Activated CD8-positive, alpha-beta memory T cell treated with anti-CD3 and anti-CD28 coated beads, Interleukin-2, amount 10 ng/mL, durations not matched to agents 7 days and 5 days (primary cell): ENCODE measurements around the gene NR3C2. TPM values are rescaled to one million over a fixed set of nuclear protein-coding genes. Genes with fewer than 3 reads are reported as not detected.

ENCODE experiments used
- ATAC-seq: fragments of 150-1000 bp; cut with Tn5 transposase; one replicate; pipeline ENCODE4 v1.10.0; 2021; ENCODE audit warnings: moderate library complexity
- CTCF ChIA-PET: fragments of 350-600 bp; sonication (Branson Sonifier 250); formaldehyde crosslinking; loops from one replicate; lab custom pipeline; 2021; ENCODE audit warnings: antibody characterized with exemption; lab: Charles Lee
- DNase-seq: peaks from one replicate; pipeline ENCODE4 v3.0.0-alpha.2; 2020
- H3K27ac Mint-ChIP-seq: one replicate; pipeline ENCODE4 v1.8.0; 2021; ENCODE audit warnings: mild to moderate bottlenecking, mixed read lengths
- H3K27me3 Mint-ChIP-seq: one replicate; pipeline ENCODE4 v1.8.0; 2021; ENCODE audit warnings: mixed read lengths
- H3K36me3 Mint-ChIP-seq: one replicate; pipeline ENCODE4 v1.8.0; 2021; ENCODE audit warnings: mild to moderate bottlenecking, mixed read lengths
- H3K4me1 Mint-ChIP-seq: one replicate; pipeline ENCODE4 v1.8.0; 2021; ENCODE audit warnings: mixed read lengths
- H3K4me3 Mint-ChIP-seq: one replicate; pipeline ENCODE4 v1.8.0; 2021; ENCODE audit warnings: mild to moderate bottlenecking, moderate library complexity, mixed read lengths
- H3K9me3 Mint-ChIP-seq: one replicate; pipeline ENCODE4 v1.8.0; 2022; ENCODE audit warnings: low read depth, mixed read lengths
- total RNA-seq, 2 experiments: library from RNA; stranded (reverse); gene quantifications; one replicate each; pipeline ENCODE4 v1.2.3, GENCODE V29; 2021

NR3C2 gene
- total RNA-seq, 2 experiments from 2014 or later = 2.2 to 9.0 TPM

DNA sequence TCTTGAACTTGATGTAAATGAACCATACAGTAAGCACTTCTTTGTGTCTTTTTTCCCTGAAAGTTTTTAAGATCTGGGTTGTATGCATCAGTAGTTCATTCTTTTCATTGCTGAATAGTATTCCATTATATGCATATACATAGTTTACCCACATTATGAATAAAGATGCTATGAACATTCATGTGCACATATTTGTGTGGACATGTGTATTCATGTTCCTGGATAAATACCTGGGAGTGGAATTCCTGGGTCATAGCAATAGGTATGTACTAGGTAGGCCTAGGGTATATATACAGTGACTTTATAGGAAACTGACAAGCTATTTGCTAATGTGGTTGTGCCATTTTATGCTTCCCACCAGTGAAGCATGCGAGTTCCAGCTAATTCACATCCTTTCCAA lies 215.9 kb downstream of the NR3C2 start:
- CTCF ChIA-PET = no interaction called here
- ATAC-seq = no peak
- no peaks in the 10 kb centered on the region for H3K4me1 Mint-ChIP-seq

DNA sequence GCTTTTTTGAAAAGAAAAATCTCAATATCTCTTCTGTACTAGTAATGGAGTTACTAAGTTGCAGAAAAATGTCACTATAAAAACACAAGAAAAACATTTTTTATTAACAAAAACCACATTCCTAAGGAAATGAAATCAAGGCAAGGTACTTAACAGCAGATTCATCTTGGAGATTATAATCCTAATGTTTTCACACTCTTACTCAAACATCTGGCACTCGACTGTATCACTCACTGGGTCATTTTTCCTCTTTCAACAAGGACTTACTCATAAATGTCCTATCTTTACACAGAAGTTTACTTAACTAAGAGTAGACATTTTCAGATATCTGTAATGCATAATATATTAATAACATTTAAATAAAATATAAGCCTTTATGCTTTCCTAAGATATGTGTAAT lies 216.6 kb downstream of the NR3C2 start:
- Mint-ChIP-seq H3K4me3 (no peak overlapping the region), H3K4me1 (no peaks in the 10 kb centered on the region), H3K27me3 (no peaks in the 10 kb centered on the region), H3K9me3 (no peaks in the 10 kb centered on the region), H3K27ac (no peak overlapping the region), H3K36me3 (no peaks in the 10 kb centered on the region)
- DNase-seq (no peak), ATAC-seq (no peak)
- CTCF ChIA-PET = no interaction called here

More for the DNA sequence above, 215.9 kb downstream of the NR3C2 start:
- Mint-ChIP-seq H3K4me3 (no peak overlapping the region), H3K36me3 (no peaks in the 10 kb centered on the region), H3K27me3 (no peaks in the 10 kb centered on the region), H3K9me3 (no peaks in the 10 kb centered on the region), H3K27ac (no peak overlapping the region)
- no peak for DNase-seq

DNA sequence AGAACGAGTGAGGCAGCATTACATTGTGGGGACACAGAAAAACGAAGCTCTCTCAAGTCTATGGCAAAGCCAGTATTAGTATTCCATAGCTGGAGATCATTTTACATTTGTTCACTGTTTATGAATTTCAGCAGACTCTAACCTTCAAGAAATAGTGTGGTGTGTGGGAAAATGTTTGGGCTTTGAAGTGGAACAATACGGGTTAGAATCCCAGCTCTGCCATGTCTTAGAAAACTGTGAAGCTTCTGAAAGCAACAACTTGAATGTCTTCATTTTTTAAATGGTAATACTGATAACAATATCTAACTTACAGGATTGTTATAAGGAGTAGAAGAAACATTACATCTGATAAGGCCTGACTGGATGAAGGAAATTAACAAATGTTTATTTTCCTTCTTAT lies 217.7 kb downstream of the NR3C2 start:
- Mint-ChIP-seq H3K27ac (no peak overlapping the region), H3K4me3 (no peak overlapping the region), H3K9me3 (no peaks in the 10 kb centered on the region), H3K4me1 (no peaks in the 10 kb centered on the region), H3K36me3 (no peaks in the 10 kb centered on the region), H3K27me3 (no peaks in the 10 kb centered on the region)
- CTCF ChIA-PET = interaction anchor here (1.2 to 1.3 kb wide), 2 partner anchors 14 to 141 kb away, joined by 3 to 4 read pairs; no protein-coding TSS in a partner anchor
- ATAC-seq (no peak), DNase-seq (no peak)

DNA sequence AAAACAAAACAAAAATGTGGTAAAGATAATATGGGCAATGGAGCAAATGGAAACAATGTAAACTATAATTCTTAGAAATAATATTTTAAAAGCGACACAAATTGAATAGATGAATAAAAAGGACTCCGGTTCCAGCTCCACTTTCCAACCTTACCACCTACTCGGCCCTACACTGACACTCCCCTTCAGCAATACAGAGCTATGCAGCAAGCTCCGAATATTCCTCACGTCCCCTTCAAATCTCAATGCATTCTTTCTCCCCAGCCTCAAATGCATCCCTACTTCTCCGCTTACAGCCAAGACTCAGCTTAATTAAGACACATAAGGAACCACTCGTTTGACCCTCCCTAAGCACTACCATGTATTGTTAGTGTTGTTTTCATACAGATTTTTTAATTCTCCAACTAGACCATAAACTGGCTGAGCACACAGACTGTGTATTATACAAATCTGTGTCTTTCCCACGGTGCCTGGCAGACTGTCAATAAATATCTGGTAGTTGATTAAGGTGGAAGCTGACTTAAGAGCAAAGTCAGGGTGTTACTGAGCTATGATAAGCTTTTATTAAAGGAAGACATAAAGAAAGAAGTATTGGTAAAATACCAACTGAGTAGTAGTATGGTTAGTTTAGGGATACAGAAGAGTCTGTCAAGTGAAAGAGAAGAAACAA lies 219.1 kb downstream of the NR3C2 start:
- CTCF ChIA-PET = no interaction called here
- Mint-ChIP-seq H3K4me3 (no peak overlapping the region), H3K4me1 (peaks cover 5% of the 10 kb centered on the region), H3K27ac (no peak overlapping the region), H3K27me3 (no peaks in the 10 kb centered on the region), H3K36me3 (peaks cover under 1% of the 10 kb centered on the region), H3K9me3 (no peaks in the 10 kb centered on the region)
- DNase-seq (no peak), ATAC-seq (no peak)

DNA sequence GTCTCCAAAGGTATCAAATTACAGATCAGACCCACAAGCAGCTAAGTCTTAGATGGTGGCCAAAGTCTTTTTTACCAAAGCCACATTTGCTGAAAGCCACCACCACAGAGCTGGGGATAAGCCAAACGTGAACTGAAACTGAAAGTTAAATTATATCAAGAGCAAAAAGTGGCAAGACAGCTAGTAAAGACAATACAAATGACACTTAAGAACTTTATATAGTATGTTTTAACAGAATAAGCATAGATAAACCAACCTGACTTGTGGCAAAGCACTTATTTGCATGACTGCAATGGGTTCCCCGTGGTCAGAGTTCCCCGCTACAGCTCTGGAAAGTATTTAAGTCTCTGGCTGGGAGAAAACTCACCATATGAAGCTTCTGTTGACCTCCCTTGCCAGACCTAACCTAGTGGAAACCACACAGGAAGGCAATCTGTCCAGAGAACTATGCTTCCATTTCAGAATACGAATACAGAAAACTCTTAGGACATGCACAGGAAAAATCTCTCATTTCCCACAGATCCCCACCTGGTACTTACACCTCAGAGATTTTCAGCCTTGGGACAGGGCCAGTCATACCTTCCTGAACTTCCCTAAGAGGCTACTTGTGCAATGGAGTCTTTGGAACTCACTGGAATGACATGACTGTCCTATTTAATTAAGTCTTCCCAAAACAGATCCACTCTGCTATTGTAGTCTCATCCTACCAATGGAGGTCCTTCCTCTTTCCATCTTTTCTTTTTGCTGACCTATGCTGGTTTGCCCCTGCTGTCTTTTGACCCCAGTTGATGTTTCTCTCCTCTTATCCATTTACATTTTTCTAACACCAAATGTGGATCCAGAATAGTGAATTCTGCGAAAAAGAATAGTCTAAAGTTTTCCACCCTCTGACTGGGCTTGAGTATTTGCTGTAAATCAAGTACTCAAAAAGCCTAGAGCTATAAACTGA lies 225.1 kb downstream of the NR3C2 start:
- Mint-ChIP-seq H3K4me1 (peaks cover 29% of the 10 kb centered on the region), H3K27me3 (no peaks in the 10 kb centered on the region), H3K27ac (peak overlapping the region; percentile 88), H3K9me3 (no peaks in the 10 kb centered on the region), H3K36me3 (peaks cover 4% of the 10 kb centered on the region), H3K4me3 (peak overlapping the region; percentile 66)
- CTCF ChIA-PET = interaction anchor here (1.1 to 1.5 kb wide), 3 partner anchors 161 to 226 kb away, joined by 3 read pairs; no protein-coding TSS in a partner anchor
- ATAC-seq (peak; percentile 90), DNase-seq (peak; percentile 78)

DNA sequence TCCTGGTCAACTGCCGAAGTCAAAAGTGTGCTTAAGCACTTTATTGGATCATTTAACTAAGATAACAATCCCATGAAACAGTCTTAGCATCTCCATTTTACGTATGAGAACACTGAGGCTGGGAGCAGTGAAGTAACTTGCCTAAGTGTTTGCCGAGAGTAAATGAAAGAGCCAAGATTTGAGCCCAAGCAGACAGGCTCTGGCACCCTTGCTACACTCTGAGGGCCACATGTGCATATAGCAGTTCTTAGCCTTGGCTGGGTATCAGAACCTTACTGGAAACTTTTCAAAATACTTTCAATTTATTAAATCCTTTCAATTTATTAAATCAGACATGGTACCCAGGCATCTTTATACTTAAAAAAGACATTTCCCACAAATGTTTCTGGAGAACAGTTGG lies 225.9 kb downstream of the NR3C2 start:
- ATAC-seq (peak; percentile 24), DNase-seq (no peak)
- Mint-ChIP-seq H3K36me3 (peaks cover 4% of the 10 kb centered on the region), H3K27me3 (no peaks in the 10 kb centered on the region), H3K4me3 (peak overlapping the region; percentile 66), H3K9me3 (no peaks in the 10 kb centered on the region), H3K4me1 (peaks cover 29% of the 10 kb centered on the region), H3K27ac (peak overlapping the region; percentile 88)
- CTCF ChIA-PET = interaction anchor here (1.5 kb wide), 1 partner anchor 160 kb away, joined by 3 read pairs; no protein-coding TSS in a partner anchor

DNA sequence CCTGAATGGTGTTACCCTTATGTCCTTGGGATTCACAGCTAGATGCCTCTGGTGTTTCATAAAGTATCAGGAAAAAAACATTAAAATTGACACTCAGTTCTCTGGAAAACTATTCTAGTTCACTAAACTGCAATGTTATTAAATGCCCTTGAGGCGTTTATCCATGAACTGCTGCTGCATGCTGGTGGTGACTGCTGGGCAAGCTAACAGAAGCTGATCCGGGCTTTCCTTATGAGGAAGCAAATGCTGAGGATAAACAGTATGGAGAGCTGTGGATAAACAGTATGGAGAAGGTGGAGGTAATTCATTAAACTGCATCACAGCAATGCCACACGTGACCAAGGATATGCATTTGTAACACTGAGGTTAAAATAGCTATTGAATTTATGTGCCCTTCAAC lies 227.0 kb downstream of the NR3C2 start:
- no peak overlapping the region for H3K27ac Mint-ChIP-seq
- no peaks in the 10 kb centered on the region for H3K27me3 Mint-ChIP-seq
- H3K9me3 Mint-ChIP-seq = no peaks in the 10 kb centered on the region
- no peak overlapping the region for H3K4me3 Mint-ChIP-seq
- CTCF ChIA-PET = interaction anchor here (0.7 kb wide), 1 partner anchor 8 kb away, joined by 3 read pairs; no protein-coding TSS in a partner anchor
- no peak for DNase-seq
- peaks cover 29% of the 10 kb centered on the region for H3K4me1 Mint-ChIP-seq
- no peak for ATAC-seq
- peaks cover 4% of the 10 kb centered on the region for H3K36me3 Mint-ChIP-seq

DNA sequence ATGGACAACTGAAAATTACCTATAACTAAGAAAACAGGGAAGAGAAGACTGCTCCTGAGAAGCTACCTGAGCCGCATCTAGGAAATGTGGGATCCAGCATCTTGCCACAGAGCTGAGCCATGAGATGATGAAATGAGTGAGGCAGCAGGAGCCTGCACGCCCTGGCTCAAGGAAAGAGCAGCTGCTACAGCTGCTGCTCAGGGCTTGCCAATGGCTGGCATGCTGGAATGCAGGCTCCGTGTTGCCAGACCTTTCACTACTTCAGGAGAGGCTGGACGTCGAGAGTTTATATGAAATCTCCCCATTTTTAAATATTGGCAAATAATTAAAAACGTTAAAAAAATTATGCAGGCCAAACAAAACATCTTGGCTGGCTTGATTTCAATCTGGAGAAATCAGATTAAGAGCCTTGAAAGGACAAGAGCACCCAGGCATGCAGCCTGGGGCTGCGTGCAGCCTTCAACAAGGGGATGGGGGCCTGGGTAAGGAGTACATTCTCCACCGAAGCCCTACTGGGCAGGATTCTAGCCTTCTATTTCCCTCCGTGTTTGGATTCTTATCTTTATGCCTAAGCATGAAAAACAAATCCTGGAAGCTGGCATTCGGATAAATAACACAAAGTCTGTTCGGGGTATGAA lies 227.6 kb downstream of the NR3C2 start:
- Mint-ChIP-seq H3K9me3 (no peaks in the 10 kb centered on the region), H3K4me3 (no peak overlapping the region), H3K4me1 (peaks cover 29% of the 10 kb centered on the region), H3K27me3 (no peaks in the 10 kb centered on the region), H3K36me3 (peaks cover 4% of the 10 kb centered on the region), H3K27ac (no peak overlapping the region)
- CTCF ChIA-PET = no interaction called here
- no peak for ATAC-seq
- DNase-seq = no peak

DNA sequence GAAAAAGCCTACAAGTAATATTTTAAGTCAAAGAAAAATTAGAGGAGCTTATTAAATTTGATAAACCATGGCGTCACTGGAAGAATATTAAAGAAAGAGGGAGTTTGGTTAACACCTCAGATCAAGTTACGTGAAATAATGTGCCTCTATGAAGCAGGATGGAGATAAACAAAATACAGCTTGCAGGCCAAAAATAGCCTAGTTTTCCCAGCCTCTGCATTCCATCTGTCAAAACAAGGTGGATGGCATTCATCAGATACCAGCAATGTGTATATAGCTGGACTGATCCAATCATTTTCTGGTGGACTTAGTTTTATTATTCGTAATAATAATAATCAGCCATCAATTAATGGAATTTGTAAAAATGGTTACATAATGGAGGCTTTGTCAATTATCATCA lies 230.7 kb downstream of the NR3C2 start:
- Mint-ChIP-seq H3K27me3 (no peaks in the 10 kb centered on the region), H3K36me3 (peaks cover 1% of the 10 kb centered on the region), H3K4me3 (no peak overlapping the region), H3K9me3 (no peaks in the 10 kb centered on the region), H3K4me1 (peaks cover 8% of the 10 kb centered on the region), H3K27ac (no peak overlapping the region)
- no peak for ATAC-seq
- CTCF ChIA-PET = no interaction called here
- no peak for DNase-seq

DNA sequence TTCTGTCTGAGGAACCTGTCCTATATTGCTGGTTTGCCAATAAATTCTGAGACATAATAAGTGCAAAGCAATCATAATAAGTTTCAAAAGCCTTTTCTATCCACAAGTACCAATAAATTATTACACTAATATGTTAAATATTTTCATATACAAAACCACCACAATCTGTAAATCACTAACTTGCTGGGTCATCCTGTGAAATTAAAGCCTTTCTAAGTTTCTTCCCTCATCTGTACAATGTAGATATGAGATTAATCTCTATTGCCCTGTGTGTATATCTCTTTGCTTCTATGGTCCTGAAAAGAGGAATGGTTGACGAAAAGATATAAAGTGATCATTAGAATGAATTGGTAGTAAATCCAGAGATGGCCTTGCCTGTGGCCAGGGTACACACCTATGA lies 231.6 kb downstream of the NR3C2 start:
- no peak overlapping the region for H3K27ac Mint-ChIP-seq
- DNase-seq (no peak), ATAC-seq (no peak)
- peaks cover 4% of the 10 kb centered on the region for H3K4me1 Mint-ChIP-seq
- CTCF ChIA-PET = no interaction called here
- no peak overlapping the region for H3K4me3 Mint-ChIP-seq
- no peaks in the 10 kb centered on the region for H3K9me3 Mint-ChIP-seq
- H3K36me3 Mint-ChIP-seq = peaks cover 1% of the 10 kb centered on the region
- no peaks in the 10 kb centered on the region for H3K27me3 Mint-ChIP-seq

DNA sequence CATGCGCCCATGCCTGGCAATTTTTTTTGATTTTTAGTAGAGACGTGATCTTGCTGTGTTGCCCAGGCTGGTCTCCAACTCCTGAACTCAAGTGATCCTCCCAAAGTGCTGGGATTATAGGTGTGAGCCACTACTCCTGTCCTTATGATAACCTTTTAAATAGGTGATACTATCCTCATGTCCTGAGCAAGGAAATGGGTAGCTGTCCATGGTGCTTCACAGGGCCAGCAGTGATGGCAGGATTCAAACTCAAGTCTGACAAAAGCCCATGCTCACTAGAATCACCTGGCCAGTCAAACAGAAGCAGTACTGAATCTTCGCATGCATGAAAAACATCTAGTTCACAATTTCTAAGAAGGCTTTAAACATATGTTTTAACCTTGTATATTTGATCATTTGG lies 235.1 kb downstream of the NR3C2 start:
- Mint-ChIP-seq H3K4me3 (no peak overlapping the region), H3K27ac (no peak overlapping the region), H3K4me1 (peaks cover 3% of the 10 kb centered on the region), H3K27me3 (no peaks in the 10 kb centered on the region), H3K9me3 (no peaks in the 10 kb centered on the region), H3K36me3 (no peaks in the 10 kb centered on the region)
- no peak for ATAC-seq
- DNase-seq = no peak
- CTCF ChIA-PET = interaction anchor here (0.5 kb wide), 1 partner anchor 8 kb away, joined by 3 read pairs; no protein-coding TSS in a partner anchor

DNA sequence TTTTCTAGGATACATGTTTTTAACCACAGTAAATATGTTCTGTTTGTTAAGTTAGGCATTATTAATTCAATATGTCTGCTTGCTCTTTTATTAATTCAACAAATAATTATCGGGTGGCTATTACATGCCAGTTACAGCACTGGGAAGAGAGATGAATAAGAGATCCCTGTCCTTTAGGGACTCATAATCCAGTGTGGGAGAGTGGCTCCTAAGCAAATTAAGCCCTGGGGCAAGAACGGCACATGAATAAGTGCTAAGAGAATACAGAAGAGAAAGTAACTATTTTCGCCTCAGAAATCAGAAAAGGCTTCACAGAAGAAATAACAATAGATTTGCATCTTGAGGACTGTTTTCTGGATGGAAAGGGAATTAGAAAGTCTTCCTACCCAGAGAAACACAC lies 236.7 kb downstream of the NR3C2 start:
- CTCF ChIA-PET = no interaction called here

DNA sequence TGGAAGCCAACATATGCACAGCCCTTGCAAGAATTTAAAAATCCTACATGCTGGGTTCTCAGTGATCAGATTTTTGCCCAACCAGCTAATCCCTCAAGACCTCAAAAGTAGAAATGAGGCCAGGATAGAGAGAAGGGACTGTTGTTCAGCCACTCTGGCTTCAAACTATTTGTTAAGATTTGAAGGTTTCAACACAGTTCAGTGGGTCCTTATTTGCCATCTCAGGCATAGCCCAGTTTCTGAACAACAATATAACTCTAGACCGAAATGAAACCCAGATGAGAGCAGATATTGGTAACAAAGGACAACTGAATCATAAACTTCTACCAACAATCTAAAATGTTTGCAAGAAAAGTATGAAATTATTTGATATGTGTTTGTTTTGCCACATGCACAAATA lies 237.3 kb downstream of the NR3C2 start:
- Mint-ChIP-seq H3K27ac (no peak overlapping the region), H3K36me3 (no peaks in the 10 kb centered on the region), H3K4me1 (peaks cover 3% of the 10 kb centered on the region), H3K27me3 (no peaks in the 10 kb centered on the region), H3K9me3 (no peaks in the 10 kb centered on the region), H3K4me3 (no peak overlapping the region)
- CTCF ChIA-PET = no interaction called here
- DNase-seq = no peak
- no peak for ATAC-seq

More for the DNA sequence above, 236.7 kb downstream of the NR3C2 start:
- ATAC-seq (no peak), DNase-seq (no peak)
- Mint-ChIP-seq H3K27ac (no peak overlapping the region), H3K4me3 (no peak overlapping the region), H3K4me1 (peaks cover 3% of the 10 kb centered on the region), H3K27me3 (no peaks in the 10 kb centered on the region), H3K36me3 (no peaks in the 10 kb centered on the region), H3K9me3 (no peaks in the 10 kb centered on the region)
